Endothelial cell of umbilical vein (primary cell): ENCODE data around the gene CD40. TPM values are rescaled to one million over a fixed set of nuclear protein-coding genes. Genes with fewer than 3 reads are reported as not detected.

Experiments used
- BruUV-seq: library from RNA; stranded (reverse); fragments of 400-500 nt; replicated peaks from 2 replicates; lab custom pipeline; 2021; lab: Mats Ljungman, UMichigan
- CTCF ChIA-PET: fragments of 300-600, 350-600 bp; sonication (Branson Sonifier 250); formaldehyde crosslinking; loops from one replicate; lab custom pipeline; 2021; ENCODE audit warnings: antibody characterized with exemption, inconsistent platforms; lab: Charles Lee
- POLR2A ChIA-PET: fragments of 300-600, 350-600 bp; sonication (Branson Sonifier 250); formaldehyde crosslinking; loops from one replicate; lab custom pipeline; 2021; ENCODE audit warnings: antibody characterized with exemption, inconsistent platforms; lab: Charles Lee
- DNase-seq: peaks from one replicate; pipeline ENCODE4 v3.0.0-alpha.2; 2011; ENCODE audit warnings: low read depth, low spot score
- FAIRE-seq: peaks from 2 replicates; lab custom pipeline; 2011; peaks lifted over from hg19 to GRCh38; lab: Jason Lieb, UNC
- H2AFZ ChIP-seq: 2 replicates; pipeline ENCODE4 v1.6.0; 2012; ENCODE audit warnings: low read depth, low read length, control low read depth, inconsistent platforms
- H3K27ac ChIP-seq: 2 replicates; pipeline ENCODE4 v1.5.1; 2011; ENCODE audit warnings: low read depth, mild to moderate bottlenecking, control low read depth, low read length, moderate library complexity; ENCODE audit not compliant: insufficient read depth
- H3K27me3 ChIP-seq, 2 experiments: 2 replicates each; pipeline versions ENCODE4 v1.6.0 to v1.6.1; 2011; ENCODE audit warnings: low read length in 2 of 2, mixed read lengths in 1 of 2; ENCODE audit not compliant: control insufficient read depth in 2 of 2, insufficient read depth in 2 of 2
- H3K36me3 ChIP-seq, 2 experiments: 2 replicates in 1 of 2; 3 replicates in 1 of 2; pipeline ENCODE4 v1.5.1; 2011; ENCODE audit warnings: low read length in 2 of 2, mild to moderate bottlenecking in 1 of 2, moderate library complexity in 1 of 2; ENCODE audit not compliant: control insufficient read depth in 2 of 2, insufficient read depth in 2 of 2; ENCODE audit errors: extremely low read depth in 1 of 2
- H3K4me1 ChIP-seq: 3 replicates; pipeline ENCODE4 v1.5.1; 2011; ENCODE audit warnings: mild to moderate bottlenecking, low read length; ENCODE audit not compliant: control insufficient read depth, insufficient read depth; ENCODE audit errors: extremely low read depth
- H3K4me2 ChIP-seq: 2 replicates; pipeline ENCODE4 v1.6.1; 2011; ENCODE audit warnings: low read length, control low read depth, mixed read lengths; ENCODE audit not compliant: insufficient read depth
- H3K4me3 ChIP-seq, 3 experiments: fragments of 200-600 bp in 1 of 3; sonication (generic), shearing (Covaris generic) in 1 of 3; replicated peaks in 1 of 3; 2 replicates each; pipeline ENCODE4 v1.5.1; 2011 to 2016; ENCODE audit warnings: control low read depth in 3 of 3, low read length in 3 of 3, mild to moderate bottlenecking in 2 of 3, inconsistent platforms in 1 of 3, low read depth in 1 of 3, moderate library complexity in 1 of 3; ENCODE audit not compliant: insufficient read depth in 1 of 3
- H3K79me2 ChIP-seq: 2 replicates; pipeline ENCODE4 v1.6.0; 2012; ENCODE audit warnings: low read length, inconsistent platforms; ENCODE audit not compliant: control insufficient read depth, insufficient read depth
- H3K9ac ChIP-seq: replicated peaks from 2 replicates; pipeline ENCODE3; 2011; ENCODE audit warnings: low read length, control low read depth; ENCODE audit not compliant: insufficient read depth; ENCODE audit errors: extremely low read depth
- H3K9me1 ChIP-seq: replicated peaks from 3 replicates; pipeline ENCODE4 v1.6.0; 2011; ENCODE audit warnings: mild to moderate bottlenecking, low read length; ENCODE audit not compliant: control insufficient read depth, insufficient read depth; ENCODE audit errors: extremely low read depth
- H3K9me3 ChIP-seq: replicated peaks from 2 replicates; pipeline ENCODE4 v1.5.1; 2012; ENCODE audit warnings: low read length, inconsistent platforms; ENCODE audit not compliant: control insufficient read depth, insufficient read depth
- H4K20me1 ChIP-seq: replicated peaks from 2 replicates; pipeline ENCODE3; 2011; ENCODE audit warnings: mild to moderate bottlenecking, low read length; ENCODE audit not compliant: control insufficient read depth, insufficient read depth; ENCODE audit errors: extremely low read depth
- EZH2 ChIP-seq: IDR thresholded peaks from 2 replicates; pipeline ENCODE4 v1.6.1; 2012; ENCODE audit warnings: borderline replicate concordance, low read depth, mild to moderate bottlenecking, moderate library complexity, low read length, inconsistent platforms; ENCODE audit not compliant: severe bottlenecking
- FOS ChIP-seq: IDR thresholded peaks from 2 replicates; pipeline ENCODE4 v1.6.1; 2011; ENCODE audit warnings: mild to moderate bottlenecking, low read length, moderate library complexity, borderline replicate concordance; ENCODE audit not compliant: insufficient read depth
- GATA2 ChIP-seq: IDR thresholded peaks from 2 replicates; pipeline ENCODE4 v1.7.0; 2011; ENCODE audit warnings: low read depth, mild to moderate bottlenecking, moderate library complexity, mixed read lengths, low read length; ENCODE audit not compliant: insufficient read length, insufficient read depth
- JUN ChIP-seq: IDR thresholded peaks from 2 replicates; pipeline ENCODE4 v1.6.1; 2011; ENCODE audit warnings: borderline replicate concordance, low read depth; ENCODE audit not compliant: insufficient read length, insufficient read depth
- MYC ChIP-seq: IDR thresholded peaks from one replicate; pipeline ENCODE4 v1.6.1; 2011; ENCODE audit warnings: mild to moderate bottlenecking, low read depth, low read length
- POLR2A ChIP-seq: IDR thresholded peaks from 2 replicates; pipeline ENCODE4 v1.6.1; 2012; ENCODE audit warnings: low read depth, mild to moderate bottlenecking, control low read depth, low read length
- POLR2AphosphoS5 ChIP-seq: IDR thresholded peaks from 2 replicates; pipeline ENCODE4 v1.6.1; 2012; ENCODE audit warnings: low read depth, mild to moderate bottlenecking, control low read depth, low read length, moderate library complexity; ENCODE audit not compliant: insufficient read depth
- dilution Hi-C: fragments of 300-500 bp; cut with MboI; formaldehyde crosslinking; loops from one replicate; pipeline ENCODE4 v1.15.0; 2019; ENCODE audit warnings: low sequenced_read_pairs; ENCODE audit not compliant: extremely low pct_ligation_motif_present
- intact Hi-C: fragments of 100-400 bp; cut with micrococcal nuclease; formaldehyde crosslinking; loops from one replicate; pipeline ENCODE4 v1.10.0; 2022
- polyA plus RNA-seq, 4 experiments: library from polyadenylated mRNA; depleted of rRNA in 3 of 4; stranded (reverse) in 3 of 4; unstranded in 1 of 4; fragments of >200 nt; gene quantifications; 2 replicates each; pipeline versions ENCODE4 v1.2.1 to v1.2.3, GENCODE V29; 2011 to 2012; ENCODE audit warnings: missing spikeins in 1 of 4
- total RNA-seq: library from RNA; stranded (reverse); gene quantifications from 2 replicates; pipeline ENCODE4 v1.2.3, GENCODE V29; 2021
- TF ChIP-seq, protein P1 (sequence below): IDR thresholded peaks from 2 replicates; pipeline ENCODE4 v1.6.1; 2011; ENCODE audit not compliant: insufficient read depth, insufficient read length
- TF ChIP-seq, protein P2 (sequence below), 2 donors: IDR thresholded peaks; 1 replicate in 1 of 2; 2 replicates in 1 of 2; pipeline ENCODE4 v1.5.1; 2011; ENCODE audit warnings: low read length in 2 of 2, mild to moderate bottlenecking in 2 of 2, moderate library complexity in 2 of 2, control low read depth in 1 of 2, inconsistent platforms in 1 of 2, low read depth in 1 of 2; ENCODE audit not compliant: insufficient read depth in 1 of 2; ENCODE audit errors: extremely low read depth in 1 of 2

CD40 gene
- total and polyA plus RNA-seq, 2 donors (not counting 3 experiments of a cell fraction or from before 2014, with no cell fraction given): 36.6 to 38.3 TPM

DNA sequence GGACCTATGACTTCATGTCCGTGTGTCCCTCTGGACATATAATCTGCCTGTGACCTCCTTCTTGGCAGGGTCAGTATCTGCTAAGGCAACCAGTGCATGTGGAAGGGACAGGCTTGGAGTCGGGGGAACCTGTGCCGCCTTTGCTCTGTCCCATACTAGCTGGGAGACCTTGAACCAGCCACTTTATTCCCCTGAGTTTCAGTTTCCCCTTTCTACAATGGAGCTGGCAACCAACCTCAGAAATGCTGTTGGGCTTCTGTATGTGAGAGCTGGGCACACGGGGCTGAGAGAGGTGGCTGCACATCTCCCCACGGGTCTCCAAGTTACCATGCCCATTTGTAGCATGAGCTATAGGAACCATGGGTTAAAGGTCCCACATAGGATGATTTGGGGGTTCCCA lies 53.8 kb downstream of the CD40 start:
- no peak overlapping the region for H3K9ac ChIP-seq
- H3K9me3 ChIP-seq: no peaks in the 10 kb centered on the region
- BruUV-seq: no TSS peak
- no peaks in the 10 kb centered on the region for H3K9me1 ChIP-seq
- POLR2A ChIA-PET: no interaction called here
- no peaks in the 10 kb centered on the region for H4K20me1 ChIP-seq
- no peak for DNase-seq
- H3K4me2 ChIP-seq: no peak overlapping the region
- no peaks in the 10 kb centered on the region for H3K36me3 ChIP-seq
- H3K79me2 ChIP-seq: no peaks in the 10 kb centered on the region
- no peak overlapping the region for H3K27ac ChIP-seq
- intact Hi-C loops: no loop called here
- no peak overlapping the region for H3K4me3 ChIP-seq
- CTCF ChIA-PET: interaction anchor here (1.2 to 7.5 kb wide), 6 partner anchors 11 to 185 kb away, joined by 3 to 77 read pairs (median 20); no protein-coding TSS in a partner anchor
- H3K27me3 ChIP-seq: peaks cover 18 to 33% of the 10 kb centered on the region in 2 experiments
- H3K4me1 ChIP-seq: no peaks in the 10 kb centered on the region
- dilution Hi-C loops: no loop called here
- TF ChIP-seq, protein P1, sequence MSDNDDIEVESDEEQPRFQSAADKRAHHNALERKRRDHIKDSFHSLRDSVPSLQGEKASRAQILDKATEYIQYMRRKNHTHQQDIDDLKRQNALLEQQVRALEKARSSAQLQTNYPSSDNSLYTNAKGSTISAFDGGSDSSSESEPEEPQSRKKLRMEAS: no peak
- TF ChIP-seq, protein P2, sequence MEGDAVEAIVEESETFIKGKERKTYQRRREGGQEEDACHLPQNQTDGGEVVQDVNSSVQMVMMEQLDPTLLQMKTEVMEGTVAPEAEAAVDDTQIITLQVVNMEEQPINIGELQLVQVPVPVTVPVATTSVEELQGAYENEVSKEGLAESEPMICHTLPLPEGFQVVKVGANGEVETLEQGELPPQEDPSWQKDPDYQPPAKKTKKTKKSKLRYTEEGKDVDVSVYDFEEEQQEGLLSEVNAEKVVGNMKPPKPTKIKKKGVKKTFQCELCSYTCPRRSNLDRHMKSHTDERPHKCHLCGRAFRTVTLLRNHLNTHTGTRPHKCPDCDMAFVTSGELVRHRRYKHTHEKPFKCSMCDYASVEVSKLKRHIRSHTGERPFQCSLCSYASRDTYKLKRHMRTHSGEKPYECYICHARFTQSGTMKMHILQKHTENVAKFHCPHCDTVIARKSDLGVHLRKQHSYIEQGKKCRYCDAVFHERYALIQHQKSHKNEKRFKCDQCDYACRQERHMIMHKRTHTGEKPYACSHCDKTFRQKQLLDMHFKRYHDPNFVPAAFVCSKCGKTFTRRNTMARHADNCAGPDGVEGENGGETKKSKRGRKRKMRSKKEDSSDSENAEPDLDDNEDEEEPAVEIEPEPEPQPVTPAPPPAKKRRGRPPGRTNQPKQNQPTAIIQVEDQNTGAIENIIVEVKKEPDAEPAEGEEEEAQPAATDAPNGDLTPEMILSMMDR (IDR thresholded peaks at IDR 0.05; ENCODE audit: extremely low read depth in 1 of 2, insufficient read depth in 1 of 2, low read depth in 1 of 2, low read length in 2 of 2): no peak
- no peak for TF ChIP-seq POLR2AphosphoS5
- no peak for TF ChIP-seq FOS
- no peak for TF ChIP-seq MYC
- TF ChIP-seq EZH2: no peak
- no peak for TF ChIP-seq POLR2A
- no peak for TF ChIP-seq JUN
- no peak for TF ChIP-seq GATA2
- FAIRE-seq: no peak
- H2AFZ ChIP-seq: no peak overlapping the region
